GM12801 (cell line): ENCODE measurements around the gene PARN.

ENCODE experiments used
- TF ChIP-seq, protein P1 (sequence below): IDR thresholded peaks from one replicate; pipeline ENCODE4 v1.5.1; 2011; ENCODE audit warnings: control low read depth; ENCODE audit not compliant: insufficient read length; ENCODE audit errors: extremely low read depth

Gene PARN

DNA sequence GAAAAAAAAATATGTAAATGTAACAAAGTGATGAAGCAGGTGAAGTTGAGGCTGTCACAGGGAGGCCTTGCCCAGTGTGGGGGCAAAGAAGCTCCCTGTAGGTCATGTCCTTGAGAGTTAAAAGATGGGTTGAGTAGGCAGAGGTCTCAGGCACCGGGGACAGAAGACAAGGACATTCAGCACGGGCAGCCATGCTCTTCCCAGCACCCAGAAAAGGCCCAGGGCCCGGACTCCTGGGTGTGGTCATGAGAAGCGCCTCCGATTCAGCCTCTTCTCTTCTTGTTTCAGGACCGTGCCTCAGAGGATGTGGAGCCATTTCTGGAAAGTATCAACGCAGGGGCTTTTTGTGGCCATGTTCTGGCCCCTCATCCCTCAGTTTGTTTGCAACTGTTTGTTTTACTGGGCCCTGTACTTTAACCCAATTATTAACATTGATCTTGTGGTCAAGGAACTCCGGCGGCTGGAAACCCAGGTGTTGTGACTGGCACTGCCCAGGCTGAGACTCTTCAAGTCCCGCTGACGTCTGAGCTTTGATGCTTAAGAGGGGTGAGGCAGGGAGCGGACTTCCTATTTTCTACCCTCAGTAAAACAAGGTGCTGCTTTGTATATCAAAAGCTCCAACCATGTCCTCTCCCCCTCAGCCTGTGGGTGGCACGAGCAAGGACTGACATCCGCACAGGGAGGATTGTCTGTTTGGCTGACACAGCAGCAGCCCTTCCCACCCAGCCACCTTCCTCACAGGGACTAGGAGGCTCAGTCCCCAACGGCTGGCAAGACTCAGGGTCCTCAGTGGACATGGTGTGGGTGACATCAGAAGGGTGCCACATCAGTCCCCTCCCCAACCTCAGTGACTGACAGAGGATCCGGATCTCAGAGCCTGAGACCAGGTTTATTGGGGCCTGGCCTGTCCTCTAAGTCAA, 37.5 kb upstream of the PARN start:
- TF ChIP-seq, protein P1, sequence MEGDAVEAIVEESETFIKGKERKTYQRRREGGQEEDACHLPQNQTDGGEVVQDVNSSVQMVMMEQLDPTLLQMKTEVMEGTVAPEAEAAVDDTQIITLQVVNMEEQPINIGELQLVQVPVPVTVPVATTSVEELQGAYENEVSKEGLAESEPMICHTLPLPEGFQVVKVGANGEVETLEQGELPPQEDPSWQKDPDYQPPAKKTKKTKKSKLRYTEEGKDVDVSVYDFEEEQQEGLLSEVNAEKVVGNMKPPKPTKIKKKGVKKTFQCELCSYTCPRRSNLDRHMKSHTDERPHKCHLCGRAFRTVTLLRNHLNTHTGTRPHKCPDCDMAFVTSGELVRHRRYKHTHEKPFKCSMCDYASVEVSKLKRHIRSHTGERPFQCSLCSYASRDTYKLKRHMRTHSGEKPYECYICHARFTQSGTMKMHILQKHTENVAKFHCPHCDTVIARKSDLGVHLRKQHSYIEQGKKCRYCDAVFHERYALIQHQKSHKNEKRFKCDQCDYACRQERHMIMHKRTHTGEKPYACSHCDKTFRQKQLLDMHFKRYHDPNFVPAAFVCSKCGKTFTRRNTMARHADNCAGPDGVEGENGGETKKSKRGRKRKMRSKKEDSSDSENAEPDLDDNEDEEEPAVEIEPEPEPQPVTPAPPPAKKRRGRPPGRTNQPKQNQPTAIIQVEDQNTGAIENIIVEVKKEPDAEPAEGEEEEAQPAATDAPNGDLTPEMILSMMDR, result no peak

DNA sequence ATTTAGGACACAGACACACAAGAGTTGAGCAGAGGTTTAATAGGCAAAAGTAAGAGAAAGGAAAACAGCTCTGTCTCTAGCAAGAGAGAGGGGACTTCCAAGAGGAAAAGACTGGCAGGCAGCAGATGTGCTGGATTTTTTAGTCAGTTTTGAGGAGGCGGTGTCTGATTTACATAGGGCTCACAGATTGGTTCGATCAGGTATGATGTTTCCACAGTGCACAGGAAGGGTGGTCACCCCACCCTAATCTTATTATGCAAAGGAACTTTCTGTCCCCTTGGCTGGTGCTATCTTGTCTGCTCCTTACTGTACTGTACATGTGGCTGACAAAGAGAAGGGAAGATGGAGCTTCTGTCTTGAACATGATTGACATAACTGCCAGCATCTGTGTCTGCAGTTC, 28.0 kb upstream of the PARN start:
- TF ChIP-seq, protein P1, result no peak

DNA sequence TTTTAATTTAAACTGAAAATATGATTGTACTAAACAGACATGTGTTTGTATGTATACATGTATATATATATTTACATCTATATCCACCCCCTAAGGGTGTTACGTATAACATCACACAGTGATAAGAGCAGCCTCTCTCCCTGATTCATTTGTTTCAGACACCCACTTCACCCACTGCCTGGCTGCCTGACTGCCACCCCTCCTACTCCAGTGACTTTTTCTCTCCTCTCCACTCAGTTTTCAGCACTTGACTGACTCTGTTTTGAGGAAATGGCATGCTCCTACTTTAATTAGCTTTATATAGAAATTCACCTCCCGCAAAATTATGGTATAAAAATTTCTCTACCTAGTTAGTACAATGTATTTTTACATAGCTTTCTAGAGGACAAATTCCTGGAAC, 22.7 kb upstream of the PARN start:
- TF ChIP-seq, protein P1, result no peak

DNA sequence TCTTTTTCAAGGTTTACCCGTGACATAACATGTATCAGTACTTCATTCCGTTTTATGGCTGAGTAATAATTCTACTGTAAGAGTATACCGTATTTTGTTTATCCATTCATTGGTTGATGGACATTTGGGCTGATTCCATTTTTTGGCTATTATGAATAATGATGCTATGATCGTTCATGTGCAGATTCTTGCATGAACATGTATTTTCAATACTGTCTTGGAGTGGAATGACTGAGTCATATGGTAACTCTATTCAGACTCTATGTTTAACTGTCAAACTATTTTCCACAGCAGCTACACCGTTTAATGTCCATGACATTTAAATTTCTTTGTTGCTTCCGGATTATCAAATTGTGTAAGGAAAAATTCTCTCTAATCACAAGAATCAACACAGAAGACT, 20.6 kb upstream of the PARN start:
- TF ChIP-seq, protein P1, result no peak

- TF ChIP-seq, protein P1, result no peak
Measured at GRCh38 chr16:14649816-14650215, 19.8 kb upstream of the PARN start.

GRCh38 chr16:14641926-14642325, 11.9 kb upstream of the PARN start:
- TF ChIP-seq, protein P1, result no peak

- TF ChIP-seq, protein P1, result no peak
Measured at GRCh38 chr16:14641206-14641605, 11.1 kb upstream of the PARN start.
